Right lobe of liver (tissue), 4 donors: ENCODE measurements around the gene CDC42BPA.

Experiments used
- POLR2A ChIP-seq: fragments of 450-650 bp; IDR thresholded peaks from one replicate; pipeline ENCODE4 v1.6.1; 2017; ENCODE audit warnings: antibody characterized with exemption, mild to moderate bottlenecking
- TF ChIP-seq, protein P1 (sequence below), 4 donors: fragments of 200-600 bp in 3 of 4; fragments of 450-650 bp in 1 of 4; IDR thresholded peaks; one replicate each; pipeline versions ENCODE4 v1.5.1 to v1.8.0; 2016 to 2022; ENCODE audit warnings: antibody characterized with exemption in 4 of 4, mild to moderate bottlenecking in 2 of 4
- donor health status: DM: no; HTN: no; CAD: no.
- donor health status: DM: no; HTN: no; CAD: no.
- donor health status: DM: no; HTN: yes; CAD: no.

DNA sequence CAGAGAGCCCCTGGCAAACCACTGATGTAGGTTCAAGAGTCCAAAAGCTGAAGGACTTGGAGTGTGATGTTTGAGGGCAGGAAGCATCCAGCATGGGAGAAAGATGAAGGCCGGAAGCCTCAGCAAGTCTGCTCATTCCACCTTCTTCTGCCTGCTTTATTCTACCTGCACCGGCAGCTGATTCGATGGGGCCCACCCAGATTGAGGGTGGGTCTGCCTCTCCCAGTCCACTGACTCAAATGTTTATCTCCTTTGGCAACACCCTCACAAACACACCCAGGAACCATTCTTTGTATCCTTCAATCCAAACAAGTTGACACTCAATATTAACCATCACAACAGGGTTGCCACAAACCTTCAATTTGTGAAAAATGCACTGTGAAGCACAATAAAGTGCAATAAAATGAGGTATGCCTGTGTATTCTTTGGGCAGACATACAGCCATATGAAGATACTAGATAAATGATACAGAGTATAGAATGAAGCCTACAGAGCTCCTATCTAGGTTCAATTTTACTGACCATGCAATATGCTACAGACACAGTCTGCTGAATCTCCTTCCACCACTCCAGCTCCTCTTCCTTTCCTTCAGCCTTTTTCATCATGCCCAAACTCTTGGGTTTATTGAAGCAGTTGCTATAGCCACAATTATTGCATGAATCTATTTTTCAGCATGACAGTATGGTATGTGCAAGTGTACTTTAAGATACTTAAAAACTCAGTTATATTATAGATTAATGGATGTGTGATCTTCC, 24.0 kb upstream of the CDC42BPA start:
- TF ChIP-seq, protein P1, sequence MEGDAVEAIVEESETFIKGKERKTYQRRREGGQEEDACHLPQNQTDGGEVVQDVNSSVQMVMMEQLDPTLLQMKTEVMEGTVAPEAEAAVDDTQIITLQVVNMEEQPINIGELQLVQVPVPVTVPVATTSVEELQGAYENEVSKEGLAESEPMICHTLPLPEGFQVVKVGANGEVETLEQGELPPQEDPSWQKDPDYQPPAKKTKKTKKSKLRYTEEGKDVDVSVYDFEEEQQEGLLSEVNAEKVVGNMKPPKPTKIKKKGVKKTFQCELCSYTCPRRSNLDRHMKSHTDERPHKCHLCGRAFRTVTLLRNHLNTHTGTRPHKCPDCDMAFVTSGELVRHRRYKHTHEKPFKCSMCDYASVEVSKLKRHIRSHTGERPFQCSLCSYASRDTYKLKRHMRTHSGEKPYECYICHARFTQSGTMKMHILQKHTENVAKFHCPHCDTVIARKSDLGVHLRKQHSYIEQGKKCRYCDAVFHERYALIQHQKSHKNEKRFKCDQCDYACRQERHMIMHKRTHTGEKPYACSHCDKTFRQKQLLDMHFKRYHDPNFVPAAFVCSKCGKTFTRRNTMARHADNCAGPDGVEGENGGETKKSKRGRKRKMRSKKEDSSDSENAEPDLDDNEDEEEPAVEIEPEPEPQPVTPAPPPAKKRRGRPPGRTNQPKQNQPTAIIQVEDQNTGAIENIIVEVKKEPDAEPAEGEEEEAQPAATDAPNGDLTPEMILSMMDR (IDR thresholded peaks at IDR 0.05): no peak
- TF ChIP-seq POLR2A: no peak
